ENCODE measurements around the gene RNASE8.

The RNASE8 gene

GRCh38 chr14:21072781-21073339 lies 15.2 kb downstream of the RNASE8 start:
- no peak for DNase-seq (ENCODE audit: low spot score)

- no peak for DNase-seq (ENCODE audit: low spot score)
These were observed 16.3 kb downstream of the RNASE8 start for GRCh38 chr14:21073921-21074320.

DNA sequence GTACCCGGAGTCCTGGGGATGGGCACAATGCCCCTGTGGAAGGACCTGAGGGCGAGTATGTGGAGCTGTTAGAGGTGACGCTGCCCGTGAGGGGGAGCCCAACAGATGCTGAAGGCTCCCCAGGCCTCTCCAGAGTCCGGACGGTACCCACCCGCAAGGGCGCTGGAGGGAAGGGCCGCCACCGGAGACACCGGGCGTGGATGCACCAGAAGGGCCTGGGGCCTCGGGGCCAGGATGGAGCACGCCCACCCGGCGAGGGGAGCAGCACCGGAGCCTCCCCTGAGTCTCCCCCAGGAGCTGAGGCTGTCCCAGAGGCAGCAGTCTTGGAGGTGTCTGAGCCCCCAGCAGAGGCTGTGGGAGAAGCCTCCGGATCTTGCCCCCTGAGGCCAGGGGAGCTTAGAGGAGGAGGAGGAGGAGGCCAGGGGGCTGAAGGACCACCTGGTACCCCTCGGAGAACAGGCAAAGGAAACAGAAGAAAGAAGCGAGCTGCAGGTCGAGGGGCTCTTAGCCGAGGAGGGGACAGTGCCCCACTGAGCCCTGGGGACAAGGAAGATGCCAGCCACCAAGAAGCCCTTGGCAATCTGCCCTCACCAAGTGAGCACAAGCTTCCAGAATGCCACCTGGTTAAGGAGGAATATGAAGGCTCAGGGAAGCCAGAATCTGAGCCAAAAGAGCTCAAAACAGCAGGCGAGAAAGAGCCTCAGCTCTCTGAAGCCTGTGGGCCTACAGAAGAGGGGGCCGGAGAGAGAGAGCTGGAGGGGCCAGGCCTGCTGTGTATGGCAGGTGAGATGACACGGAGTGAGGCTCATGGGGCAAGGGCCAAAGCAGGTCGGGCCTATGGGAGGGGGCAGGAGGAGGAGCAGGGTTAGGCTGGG lies 17.0 kb downstream of the RNASE8 start:
- no peak for DNase-seq (ENCODE audit: low spot score)

DNA sequence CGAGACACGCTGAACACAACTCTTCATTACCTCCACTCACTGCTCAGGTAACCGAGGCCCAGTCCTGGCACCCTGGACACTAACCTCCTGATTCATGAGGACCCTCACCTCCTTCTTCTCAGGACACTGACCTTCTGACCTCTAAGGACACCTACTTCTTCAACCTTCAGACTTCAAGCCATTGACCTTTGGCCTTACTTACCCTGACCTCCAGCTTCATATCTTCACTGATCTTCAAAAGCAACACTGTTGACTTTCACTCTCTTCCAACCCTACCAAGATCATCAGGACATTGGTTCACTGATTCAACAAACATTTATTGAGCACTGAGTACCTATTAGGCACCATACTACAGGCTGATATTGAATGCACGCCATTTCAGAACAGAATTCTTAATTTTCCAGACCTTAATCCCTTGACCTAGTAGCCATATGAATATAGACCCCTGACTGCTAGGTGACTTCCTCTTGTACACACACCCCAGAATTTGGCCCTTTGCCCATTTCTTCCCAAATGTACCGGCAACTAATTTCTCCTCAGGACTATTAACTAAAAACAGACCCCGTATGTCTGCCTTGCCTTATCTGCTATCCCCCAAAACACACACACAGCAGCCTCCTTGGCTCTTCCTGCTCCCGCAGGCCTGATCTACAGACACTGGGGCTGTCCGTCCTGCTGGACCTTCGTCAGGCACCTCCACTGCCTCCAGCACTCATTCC lies 18.3 kb downstream of the RNASE8 start:
- no peak for DNase-seq (ENCODE audit: low spot score)

DNA sequence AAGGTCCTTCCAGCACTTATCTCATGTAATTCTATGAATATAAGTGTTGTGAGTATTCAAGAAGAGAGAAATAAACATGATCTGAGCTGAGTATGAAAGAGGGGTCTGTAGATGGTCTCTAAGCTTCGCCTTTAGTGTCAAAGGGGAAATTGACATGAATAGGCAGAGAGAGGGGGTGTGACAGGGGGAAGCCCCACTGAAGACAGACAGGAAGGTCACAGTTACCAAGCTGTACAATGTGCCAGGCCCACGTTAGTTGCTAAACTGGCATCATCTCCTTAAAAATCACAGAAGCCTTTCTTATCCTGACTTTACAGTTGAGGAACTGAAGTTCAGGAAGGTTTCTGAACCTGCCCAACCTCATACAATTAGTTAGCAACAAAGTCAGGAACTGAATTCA lies 20.1 kb downstream of the RNASE8 start:
- DNase-seq (ENCODE audit: low spot score) = no peak

GRCh38 chr14:21078287-21078686 lies 20.7 kb downstream of the RNASE8 start:
- DNase-seq (ENCODE audit: low spot score) = no peak

DNA sequence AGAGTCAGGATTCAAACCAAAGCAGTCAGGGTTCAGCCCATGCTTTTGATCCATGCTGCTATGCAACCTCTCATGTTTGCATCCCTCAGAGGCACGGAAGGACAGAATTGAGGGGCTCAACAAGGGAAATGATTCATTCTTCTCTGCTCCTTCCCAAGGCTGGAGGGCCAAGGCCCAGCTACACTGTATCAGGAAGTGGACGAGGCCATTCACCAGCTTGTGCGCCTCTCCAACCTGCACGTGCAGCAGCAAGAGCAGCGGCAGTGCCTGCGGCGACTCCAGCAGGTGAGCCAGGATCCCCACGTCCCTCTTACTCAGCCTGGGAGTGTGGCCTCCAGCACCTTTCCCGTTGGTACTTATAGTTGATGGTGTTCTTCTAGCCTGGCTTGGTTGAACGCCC lies 21.1 kb downstream of the RNASE8 start:
- DNase-seq (ENCODE audit: low spot score) = no peak

DNA sequence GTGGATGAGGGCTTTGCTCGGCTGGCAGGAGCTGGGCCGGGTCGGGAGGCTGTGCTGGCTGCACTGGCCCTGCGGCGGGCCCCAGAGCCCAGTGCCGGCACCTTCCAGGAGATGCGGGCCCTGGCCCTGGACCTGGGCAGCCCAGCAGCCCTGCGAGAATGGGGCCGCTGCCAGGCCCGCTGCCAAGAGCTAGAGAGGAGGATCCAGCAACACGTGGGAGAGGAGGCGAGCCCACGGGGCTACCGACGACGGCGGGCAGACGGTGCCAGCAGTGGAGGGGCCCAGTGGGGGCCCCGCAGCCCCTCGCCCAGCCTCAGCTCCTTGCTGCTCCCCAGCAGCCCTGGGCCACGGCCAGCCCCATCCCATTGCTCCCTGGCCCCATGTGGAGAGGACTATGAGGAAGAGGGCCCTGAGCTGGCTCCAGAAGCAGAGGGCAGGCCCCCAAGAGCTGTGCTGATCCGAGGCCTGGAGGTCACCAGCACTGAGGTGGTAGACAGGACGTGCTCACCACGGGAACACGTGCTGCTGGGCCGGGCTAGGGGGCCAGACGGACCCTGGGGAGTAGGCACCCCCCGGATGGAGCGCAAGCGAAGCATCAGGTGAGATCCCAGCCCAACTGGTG lies 24.0 kb downstream of the RNASE8 start:
- no peak for DNase-seq (ENCODE audit: low spot score)

DNA sequence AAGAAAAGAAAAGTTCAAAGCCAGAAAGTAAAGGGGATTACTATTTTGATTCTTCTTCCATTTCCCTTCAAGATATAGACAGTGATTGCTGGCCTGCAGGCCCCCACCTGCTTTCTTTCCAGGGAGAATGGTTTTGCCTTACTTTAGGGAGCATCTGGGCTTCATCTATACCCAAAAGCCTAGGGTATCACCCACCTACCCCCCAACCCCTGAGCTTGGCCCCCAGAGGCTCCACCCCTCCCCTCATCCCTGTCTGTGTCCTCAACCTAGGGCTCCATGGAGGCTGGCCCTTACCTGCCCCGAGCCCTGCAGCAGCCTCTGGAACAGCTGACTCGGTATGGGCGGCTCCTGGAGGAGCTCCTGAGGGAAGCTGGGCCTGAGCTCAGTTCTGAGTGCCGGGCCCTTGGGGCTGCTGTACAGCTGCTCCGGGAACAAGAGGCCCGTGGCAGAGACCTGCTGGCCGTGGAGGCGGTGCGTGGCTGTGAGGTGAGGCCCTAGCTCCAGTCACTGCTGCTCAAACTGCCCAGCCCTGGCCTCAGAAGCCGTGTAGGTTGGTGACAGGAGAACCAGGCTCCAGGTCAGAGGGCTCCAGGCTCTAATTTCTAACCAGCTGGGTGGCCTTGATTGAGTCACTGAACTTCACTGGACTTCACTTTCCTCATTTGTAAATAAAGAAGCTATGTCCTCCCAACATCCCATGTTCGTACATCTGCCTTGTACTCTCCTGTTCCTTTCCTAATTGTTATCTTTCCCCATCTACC lies 26.1 kb downstream of the RNASE8 start:
- DNase-seq (ENCODE audit: low spot score) = no peak

DNA sequence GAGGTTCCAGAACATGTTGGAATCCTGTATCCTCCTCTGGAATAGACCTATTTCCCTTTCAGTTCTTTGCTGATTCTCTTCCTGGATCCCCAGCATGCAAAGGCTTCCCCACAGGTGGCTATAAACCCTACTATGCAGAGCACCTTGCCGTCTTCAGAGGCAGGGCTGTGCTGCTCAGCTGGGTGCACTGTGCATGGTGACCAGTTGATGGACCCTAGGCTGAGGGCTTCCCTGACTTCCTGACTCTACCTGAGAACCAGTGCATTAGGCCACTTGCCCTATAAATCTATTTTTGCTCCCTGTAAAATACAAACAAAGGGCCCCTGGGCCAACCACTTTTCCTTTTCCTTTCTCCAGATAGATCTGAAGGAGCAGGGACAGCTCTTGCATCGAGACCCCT lies 26.8 kb downstream of the RNASE8 start:
- no peak for DNase-seq (ENCODE audit: low spot score)

- no peak for DNase-seq (ENCODE audit: low spot score)
These were observed 27.6 kb downstream of the RNASE8 start for GRCh38 chr14:21084998-21085853.

GRCh38 chr14:21086908-21087293 lies 29.3 kb downstream of the RNASE8 start:
- no peak for DNase-seq (ENCODE audit: low spot score)

- DNase-seq (ENCODE audit: low spot score) = peak; percentile 62
These were observed 29.9 kb downstream of the RNASE8 start for GRCh38 chr14:21087294-21088091.

GRCh38 chr14:21088687-21089086 lies 31.1 kb downstream of the RNASE8 start:
- no peak for DNase-seq (ENCODE audit: low spot score)

DNA sequence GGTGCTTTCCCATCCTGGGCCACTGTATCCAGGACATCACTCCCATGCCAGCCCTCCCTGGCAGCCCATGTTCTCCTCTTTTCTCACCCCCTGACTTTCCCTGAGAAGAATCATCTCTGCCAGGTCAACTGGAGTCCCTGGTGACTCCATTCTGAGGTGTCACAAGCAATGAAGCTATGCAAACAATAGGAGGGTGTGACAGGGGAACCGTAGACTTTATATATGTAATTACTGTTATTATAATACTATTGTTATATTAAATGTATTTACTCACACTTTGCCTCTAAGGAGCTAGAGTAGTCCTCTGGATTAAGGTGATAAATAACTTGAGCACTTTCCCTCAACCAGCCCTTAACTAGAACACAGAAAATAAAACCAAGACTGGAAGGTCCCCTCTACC lies 31.6 kb downstream of the RNASE8 start:
- DNase-seq (ENCODE audit: low spot score) = no peak

- DNase-seq (ENCODE audit: low spot score) = no peak
These were observed 32.2 kb downstream of the RNASE8 start for GRCh38 chr14:21089877-21090193.

- peak; percentile 72 for DNase-seq (ENCODE audit: low spot score)
These were observed 32.7 kb downstream of the RNASE8 start for GRCh38 chr14:21090194-21090939.

DNA sequence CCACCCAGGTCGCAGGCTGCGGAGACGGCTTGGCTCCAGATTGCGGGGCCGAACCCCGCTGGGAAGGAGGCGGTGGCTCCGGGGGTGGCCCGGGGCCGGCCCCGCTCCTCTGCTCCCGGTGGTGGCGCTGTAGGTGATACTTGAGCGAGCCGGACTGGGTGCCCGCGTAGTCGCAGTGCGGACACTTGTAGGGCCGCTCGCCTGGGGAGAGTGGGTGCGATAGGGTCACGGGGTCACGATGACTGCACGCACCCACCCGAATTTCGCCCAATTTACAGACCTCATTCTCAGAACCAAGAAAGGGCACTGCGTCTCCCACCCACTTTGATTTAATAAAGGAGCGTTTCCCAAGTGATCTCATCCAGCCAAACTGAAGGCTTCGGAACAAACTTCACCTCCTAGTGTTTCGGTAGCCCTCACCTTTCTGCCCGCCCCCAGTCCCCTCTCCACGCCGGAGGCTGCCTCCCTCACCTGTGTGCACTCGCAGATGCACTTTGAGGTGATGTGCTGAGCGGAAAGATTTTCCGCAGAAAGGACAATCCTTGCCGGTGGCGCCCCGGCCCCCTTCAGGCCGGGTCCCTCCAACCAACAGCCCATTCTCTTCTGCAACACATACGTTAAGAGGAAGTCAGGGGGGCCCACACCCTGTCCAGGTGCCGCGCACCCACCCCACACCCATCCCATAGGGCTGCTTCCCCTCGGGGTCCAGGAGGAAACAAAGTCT lies 33.5 kb downstream of the RNASE8 start:
- DNase-seq (ENCODE audit: low spot score) = no peak

DNA sequence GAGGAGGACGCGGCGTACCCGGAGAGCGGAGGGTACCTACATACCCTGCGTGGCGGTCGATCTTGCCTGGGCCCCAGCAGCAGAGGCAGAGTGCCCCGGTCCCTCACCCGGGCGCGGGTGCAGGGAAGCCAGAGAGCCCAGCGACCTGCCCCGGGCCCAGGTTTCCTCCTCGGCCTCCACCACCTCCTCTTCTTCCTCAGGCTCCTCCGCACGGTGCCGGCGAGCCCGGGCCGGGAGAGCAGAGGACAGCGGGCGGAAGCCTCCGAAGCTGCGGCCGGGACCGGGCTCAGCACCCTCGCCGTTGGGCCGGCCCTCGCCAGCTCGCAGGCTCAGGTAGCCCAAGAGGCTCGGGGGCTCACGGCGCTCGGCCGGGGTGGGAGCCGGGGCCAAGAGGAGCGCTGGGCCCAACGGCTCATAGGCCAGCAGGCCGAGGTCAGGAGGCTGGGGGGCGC lies 34.2 kb downstream of the RNASE8 start:
- no peak for DNase-seq (ENCODE audit: low spot score)
